Measurements from ENCODE around the gene FAIM. TPM values are rescaled to one million over a fixed set of nuclear protein-coding genes. Genes with fewer than 3 reads are reported as not detected.

Gene FAIM
- total and polyA plus RNA-seq, 2 of the 8 experiments (the other 6 are each of a cell fraction or from before 2014, with no cell fraction given) = 1.2 to 7.1 TPM

GRCh38 chr3:138625707-138626365, 17.3 kb downstream of the FAIM start:
- no peaks in the 10 kb centered on the region for H3K27me3 ChIP-seq (replicated peaks in 1 of 4; ENCODE audit: control insufficient read depth in 3 of 4, extremely low read depth in 1 of 4, insufficient read depth in 3 of 4, low read length in 3 of 4)
- no peaks in the 10 kb centered on the region for H3K36me3 ChIP-seq (ENCODE audit: control insufficient read depth in 2 of 4, insufficient read depth in 4 of 4, low read length in 3 of 4)
- no peaks in the 10 kb centered on the region for H3K23me2 ChIP-seq (ENCODE audit: low read depth, low read length)
- no peaks in the 10 kb centered on the region for H3K4me1 ChIP-seq (replicated peaks in 1 of 4; ENCODE audit: control insufficient read depth in 3 of 4, insufficient read depth in 4 of 4, low read length in 3 of 4)
- no peak overlapping the region for H3K14ac ChIP-seq (ENCODE audit: insufficient read length)
- no peak overlapping the region for H2BK20ac ChIP-seq (ENCODE audit: low read length)
- FAIRE-seq (no peak), DNase-seq (ENCODE audit: low read depth in 1 of 2, low spot score in 2 of 2) (no peak)
- no peak overlapping the region for H3K4me2 ChIP-seq (ENCODE audit: insufficient read depth in 1 of 2, low read depth in 2 of 2, low read length in 2 of 2)
- no peak overlapping the region for H2AFZ ChIP-seq (ENCODE audit: low read length)
- no peak overlapping the region for H3K4ac ChIP-seq (replicated peaks; ENCODE audit: insufficient read length, low read depth, low read length)
- H2BK15ac ChIP-seq (ENCODE audit: low read length) = no peak overlapping the region
- WGBS, 2 experiments (ENCODE audit: extremely low coverage in 1 of 2, insufficient coverage in 1 of 2, insufficient read length in 1 of 2, insufficient replicate concordance in 2 of 2, low coverage in 1 of 2, low lambda C conversion rate in 2 of 2, missing lambda C conversion rate in 1 of 2) = 95% methylated on average over 3 of the region's 3 CpGs; no CpG with 5 or more reads in 1 of the 2 experiments
- no peak overlapping the region for H2AK5ac ChIP-seq (ENCODE audit: low read depth, low read length)
- no peak overlapping the region for H4K8ac ChIP-seq (ENCODE audit: extremely low read depth, insufficient read depth, low read length)
- ChIA-PET CTCF (ENCODE audit: partially characterized antibody) (interaction anchor here (1.1 to 1.8 kb wide), 4 partner anchors 11 to 297 kb away, joined by 4 to 8 read pairs (median 5); partner anchors contain the start of gene CEP70), POLR2A (ENCODE audit: partially characterized antibody) (no interaction called here)
- H3K4me3 ChIP-seq (ENCODE audit: extremely low read depth in 1 of 4, insufficient read depth in 2 of 4, low read depth in 3 of 4, low read length in 4 of 4) = no peak overlapping the region
- no peaks in the 10 kb centered on the region for H3K79me1 ChIP-seq (ENCODE audit: low read depth, low read length)
- H3K79me2 ChIP-seq (ENCODE audit: control insufficient read depth in 1 of 2, insufficient read depth in 2 of 2, low read length in 2 of 2) = no peaks in the 10 kb centered on the region
- no peak overlapping the region for H3K9ac ChIP-seq (replicated peaks in 1 of 4; ENCODE audit: extremely low read depth in 1 of 4, low read depth in 3 of 4, low read length in 3 of 4)
- TF ChIP-seq YY1 (IDR thresholded peaks at IDR 0.05; ENCODE audit: low read depth, low read length) (no peak), EP300 (IDR thresholded peaks at IDR 0.05; ENCODE audit: borderline replicate concordance in 1 of 2, low read depth in 2 of 2, low read length in 2 of 2) (no peak), USF2 (IDR thresholded peaks at IDR 0.05; ENCODE audit: low read length) (no peak), E2F6 (IDR thresholded peaks at IDR 0.05) (no peak), CTBP2 (IDR thresholded peaks at IDR 0.05; ENCODE audit: borderline replicate concordance, insufficient read depth, insufficient read length, low read length) (no peak), EGR1 (IDR thresholded peaks at IDR 0.05; ENCODE audit: borderline replicate concordance, low read depth, low read length) (no peak), NANOG (IDR thresholded peaks at IDR 0.05; ENCODE audit: insufficient read depth, low read depth, low read length, poor library complexity, severe bottlenecking) (no peak), KDM4A (IDR thresholded peaks at IDR 0.05; ENCODE audit: low read depth, low read length, severe bottlenecking) (no peak), KDM5A (IDR thresholded peaks at IDR 0.05; ENCODE audit: low read length) (no peak), KDM1A (IDR thresholded peaks at IDR 0.05; ENCODE audit: borderline replicate concordance, low read length) (no peak), MAFK (IDR thresholded peaks at IDR 0.05; ENCODE audit: low read depth, low read length) (no peak)
- H4K91ac ChIP-seq (replicated peaks; ENCODE audit: insufficient read length, low read length) = no peak overlapping the region
- H4K20me1 ChIP-seq (replicated peaks in 1 of 2; ENCODE audit: control insufficient read depth in 1 of 2, insufficient read depth in 2 of 2, low read length in 2 of 2) = no peaks in the 10 kb centered on the region
- no peak overlapping the region for H4K5ac ChIP-seq (ENCODE audit: insufficient read length, low read depth, low read length)
- no peak overlapping the region for H3K18ac ChIP-seq (ENCODE audit: extremely low read depth, low read length)
- no peak overlapping the region for H2BK12ac ChIP-seq (ENCODE audit: low read depth, low read length)
- no peak overlapping the region for H3K23ac ChIP-seq (ENCODE audit: insufficient read length)
- no peak overlapping the region for H3K56ac ChIP-seq (replicated peaks; ENCODE audit: insufficient read length, low read depth, low read length)
- no peaks in the 10 kb centered on the region for H3K9me3 ChIP-seq (ENCODE audit: insufficient read depth in 2 of 2, low read depth in 1 of 2, low read length in 1 of 2)
- no peak overlapping the region for H3K27ac ChIP-seq (ENCODE audit: low read depth, low read length)
- H2BK120ac ChIP-seq (replicated peaks; ENCODE audit: low read depth, low read length) = no peak overlapping the region
- H2BK5ac ChIP-seq (ENCODE audit: low read depth, low read length) = no peak overlapping the region
